Kidney glomerular epithelial cell (primary cell): ENCODE data around the gene IL1B.
"Not testable (repeated sequence)": the region's sequence is repeated elsewhere in the genome, so short reads cannot be mapped to it uniquely, and the experiment has no call there.

ENCODE experiments used
- DNase-seq: peaks from one replicate; lab custom pipeline; 2025; lab: John Stamatoyannopoulos, UW

Gene IL1B

GRCh38 chr2:112836695-112837117 lies at the start of gene IL1B:
IL1B (minus strand) TSS chr2:112836779; CDS start chr2:112836229, 550 bp downstream.
- DNase-seq = no peak

GRCh38 chr2:112886291-112886690 lies 49.7 kb upstream of the IL1B start:
- no peak for DNase-seq

- no peak for DNase-seq
Measured at GRCh38 chr2:112885506-112885902, 48.9 kb upstream of the IL1B start.

- no peak for DNase-seq
Measured at GRCh38 chr2:112884869-112885505, 48.4 kb upstream of the IL1B start.

- no peak for DNase-seq
Measured at GRCh38 chr2:112883669-112884068, 47.1 kb upstream of the IL1B start.

- no peak for DNase-seq
Measured at GRCh38 chr2:112881217-112881985, 44.8 kb upstream of the IL1B start.

GRCh38 chr2:112880696-112881095 lies 44.1 kb upstream of the IL1B start:
- no peak for DNase-seq

GRCh38 chr2:112880091-112880531 lies 43.5 kb upstream of the IL1B start:
- DNase-seq = no peak

- no peak for DNase-seq
Measured at GRCh38 chr2:112879491-112880041, 43.0 kb upstream of the IL1B start.

GRCh38 chr2:112877423-112877822 lies 40.8 kb upstream of the IL1B start:
- no peak for DNase-seq

- no peak for DNase-seq
Measured at GRCh38 chr2:112876971-112877361, 40.4 kb upstream of the IL1B start.

- no peak for DNase-seq
Measured at GRCh38 chr2:112876257-112876970, 39.8 kb upstream of the IL1B start.

GRCh38 chr2:112870841-112871835 lies 34.6 kb upstream of the IL1B start:
- no peak for DNase-seq

- peak; percentile 33 for DNase-seq
Measured at GRCh38 chr2:112869258-112869842, 32.8 kb upstream of the IL1B start.

GRCh38 chr2:112867701-112868631 lies 31.4 kb upstream of the IL1B start:
- DNase-seq = no peak

GRCh38 chr2:112866128-112866835 lies 29.7 kb upstream of the IL1B start:
- no peak for DNase-seq

GRCh38 chr2:112864072-112864471 lies 27.5 kb upstream of the IL1B start:
- no peak for DNase-seq

- DNase-seq = not testable (repeated sequence)
Measured at GRCh38 chr2:112859406-112860183, 23.0 kb upstream of the IL1B start.
